Measurements from ENCODE around the gene SLC11A2.
"Not testable (repeated sequence)": the region's sequence is repeated elsewhere in the genome, so short reads cannot be mapped to it uniquely, and the experiment has no call there.

The SLC11A2 gene

DNA sequence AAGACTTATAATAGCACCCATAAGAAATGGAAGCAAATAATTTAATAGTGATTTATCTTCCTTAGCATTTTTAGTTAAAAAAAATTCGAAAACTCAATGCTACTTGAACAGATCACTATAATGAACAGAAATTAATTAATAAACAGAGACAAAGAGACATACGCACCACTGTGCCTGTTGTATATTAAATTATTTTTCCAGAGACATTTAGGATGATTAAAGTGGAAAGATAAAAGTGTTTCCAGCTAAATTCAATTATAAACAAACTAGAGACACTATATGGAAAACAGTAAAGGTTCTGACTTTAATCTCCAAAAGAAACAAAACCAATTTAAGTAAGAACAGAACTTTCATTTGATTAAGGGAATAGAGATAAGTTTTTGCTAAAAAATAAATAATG is 70.5 kb downstream of the SLC11A2 start:
- no peaks in the 10 kb centered on the region for H3K9me3 Mint-ChIP-seq
- H3K36me3 Mint-ChIP-seq (ENCODE audit: low read depth): no peaks in the 10 kb centered on the region
- no peaks in the 10 kb centered on the region for H3K27me3 Mint-ChIP-seq
- no peak overlapping the region for H3K4me3 Mint-ChIP-seq
- H3K27ac Mint-ChIP-seq: no peak overlapping the region
- H3K4me1 Mint-ChIP-seq (ENCODE audit: low read depth): peaks cover 4% of the 10 kb centered on the region
- no peak for DNase-seq

DNA sequence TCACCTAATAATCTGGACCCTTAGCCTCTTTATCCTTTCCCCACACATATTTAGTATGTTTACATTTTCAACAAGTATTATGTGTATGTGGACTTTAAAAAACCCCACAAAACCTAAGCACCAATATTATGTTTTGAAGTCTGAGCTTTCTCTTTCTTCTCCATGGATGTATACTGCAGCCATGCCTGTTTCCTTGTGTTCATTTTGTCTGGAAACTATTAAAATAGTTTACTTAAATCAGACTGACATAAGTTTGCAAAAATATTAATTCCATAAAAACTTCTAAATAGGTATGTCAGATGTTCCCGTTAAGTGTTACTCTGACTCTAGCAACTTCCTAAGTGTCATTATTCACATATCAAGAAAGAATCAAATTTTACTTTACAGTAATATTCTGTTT is 70.9 kb downstream of the SLC11A2 start:
- no peak for DNase-seq
- peaks cover 3% of the 10 kb centered on the region for H3K4me1 Mint-ChIP-seq (ENCODE audit: low read depth)
- H3K4me3 Mint-ChIP-seq: no peak overlapping the region
- no peaks in the 10 kb centered on the region for H3K36me3 Mint-ChIP-seq (ENCODE audit: low read depth)
- no peaks in the 10 kb centered on the region for H3K9me3 Mint-ChIP-seq
- no peak overlapping the region for H3K27ac Mint-ChIP-seq
- no peaks in the 10 kb centered on the region for H3K27me3 Mint-ChIP-seq

DNA sequence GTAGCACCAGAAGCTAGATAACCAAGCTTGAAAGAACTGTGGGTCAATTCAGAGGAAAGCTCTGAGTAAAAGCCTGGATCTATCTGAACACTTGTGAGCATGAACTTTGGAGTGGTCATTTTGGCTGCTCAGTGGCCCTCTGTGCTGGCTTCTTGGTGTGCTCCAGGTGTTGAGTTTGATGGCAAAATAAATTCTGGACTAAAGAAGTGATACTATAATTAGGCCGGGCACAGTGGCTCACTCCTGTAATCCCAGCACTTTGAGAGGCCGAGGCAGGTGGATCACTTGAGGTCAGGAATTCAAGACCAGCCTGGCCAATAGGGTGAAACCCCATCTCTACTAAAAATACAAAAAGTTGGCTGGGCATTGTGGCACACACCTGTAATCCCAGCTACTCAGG is 71.4 kb downstream of the SLC11A2 start:
- H3K36me3 Mint-ChIP-seq (ENCODE audit: low read depth); DNase-seq; H3K4me3 Mint-ChIP-seq; H3K27ac Mint-ChIP-seq; H3K9me3 Mint-ChIP-seq; H3K4me1 Mint-ChIP-seq (ENCODE audit: low read depth); H3K27me3 Mint-ChIP-seq: not testable (repeated sequence)

DNA sequence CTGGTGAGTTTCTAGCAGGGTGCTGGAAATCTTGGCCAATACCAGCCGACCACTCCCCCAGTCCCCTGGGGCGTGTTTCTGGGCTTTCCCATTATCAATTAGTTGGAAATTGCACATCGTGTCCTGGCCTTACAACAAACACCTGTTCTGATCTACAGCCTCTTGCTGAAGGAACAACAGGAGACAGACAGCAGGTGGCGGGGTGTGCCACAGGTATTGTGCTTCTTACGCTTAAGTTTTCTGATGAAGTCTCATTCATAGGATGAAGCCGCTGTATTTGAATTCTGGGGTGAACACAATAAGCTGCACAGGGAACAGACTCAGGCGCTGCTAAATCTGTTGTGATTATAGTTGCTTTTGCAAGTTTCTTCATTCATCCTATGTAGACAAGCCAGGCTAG is 73.1 kb downstream of the SLC11A2 start:
- no peaks in the 10 kb centered on the region for H3K4me1 Mint-ChIP-seq (ENCODE audit: low read depth)
- H3K4me3 Mint-ChIP-seq: no peak overlapping the region
- H3K27me3 Mint-ChIP-seq: no peaks in the 10 kb centered on the region
- no peaks in the 10 kb centered on the region for H3K36me3 Mint-ChIP-seq (ENCODE audit: low read depth)
- DNase-seq: no peak
- no peaks in the 10 kb centered on the region for H3K9me3 Mint-ChIP-seq
- H3K27ac Mint-ChIP-seq: no peak overlapping the region

DNA sequence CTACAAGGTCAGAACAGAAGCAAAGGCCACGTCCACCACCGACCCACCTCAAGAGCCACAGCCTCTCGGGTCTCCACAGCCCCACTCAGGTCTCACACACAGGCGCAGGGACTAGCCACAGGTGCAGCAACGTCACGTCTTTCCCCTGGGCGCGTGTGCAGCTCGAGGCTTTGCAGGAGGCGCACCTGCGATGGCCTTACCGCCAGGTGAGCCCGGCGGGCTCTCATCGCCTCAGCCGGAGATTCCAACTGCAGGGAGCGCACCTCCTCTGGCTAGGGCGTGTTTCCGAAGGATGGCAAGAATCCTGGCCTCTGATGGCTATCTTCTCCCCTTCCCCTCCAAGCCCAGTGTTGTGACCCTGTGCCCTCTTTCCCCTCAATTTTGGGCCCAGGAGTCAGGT is 73.7 kb downstream of the SLC11A2 start, which contains the start of gene HIGD1C:
Gene HIGD1C (plus strand): TSS at position 35 of the 400 bp plus-strand sequence. CDS start 1,455 bp downstream, outside the sequence.
- H3K36me3 Mint-ChIP-seq (ENCODE audit: low read depth): no peaks in the 10 kb centered on the region
- no peaks in the 10 kb centered on the region for H3K27me3 Mint-ChIP-seq
- no peak for DNase-seq
- no peak within 1 kb of the TSS for H3K27ac Mint-ChIP-seq
- H3K4me1 Mint-ChIP-seq (ENCODE audit: low read depth): no peaks in the 10 kb centered on the region
- H3K4me3 Mint-ChIP-seq: no peak within 1 kb of the TSS
- H3K9me3 Mint-ChIP-seq: no peaks in the 10 kb centered on the region

DNA sequence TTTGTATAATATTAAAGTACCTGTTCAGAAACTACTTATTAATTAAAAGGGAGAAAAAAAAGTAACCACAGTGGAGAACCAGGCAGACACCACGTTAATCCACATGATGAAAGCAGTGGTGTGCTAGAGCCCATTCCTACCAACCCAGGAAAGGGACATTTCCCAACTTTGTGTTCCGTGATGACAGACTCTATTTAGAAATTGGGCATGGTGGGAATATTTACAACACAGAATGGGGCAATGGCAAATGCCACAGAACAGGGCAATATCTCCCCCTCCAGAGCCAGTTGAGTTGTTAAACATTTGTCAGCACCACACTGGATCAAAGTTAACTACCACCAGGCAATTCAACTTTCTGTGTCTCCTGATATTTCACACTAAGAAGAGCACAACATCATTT is 75.1 kb downstream of the SLC11A2 start:
- Mint-ChIP-seq H3K4me1 (ENCODE audit: low read depth) (no peaks in the 10 kb centered on the region), H3K9me3 (no peaks in the 10 kb centered on the region), H3K4me3 (no peak overlapping the region), H3K27me3 (no peaks in the 10 kb centered on the region), H3K36me3 (ENCODE audit: low read depth) (no peaks in the 10 kb centered on the region), H3K27ac (no peak overlapping the region)
- DNase-seq: no peak

DNA sequence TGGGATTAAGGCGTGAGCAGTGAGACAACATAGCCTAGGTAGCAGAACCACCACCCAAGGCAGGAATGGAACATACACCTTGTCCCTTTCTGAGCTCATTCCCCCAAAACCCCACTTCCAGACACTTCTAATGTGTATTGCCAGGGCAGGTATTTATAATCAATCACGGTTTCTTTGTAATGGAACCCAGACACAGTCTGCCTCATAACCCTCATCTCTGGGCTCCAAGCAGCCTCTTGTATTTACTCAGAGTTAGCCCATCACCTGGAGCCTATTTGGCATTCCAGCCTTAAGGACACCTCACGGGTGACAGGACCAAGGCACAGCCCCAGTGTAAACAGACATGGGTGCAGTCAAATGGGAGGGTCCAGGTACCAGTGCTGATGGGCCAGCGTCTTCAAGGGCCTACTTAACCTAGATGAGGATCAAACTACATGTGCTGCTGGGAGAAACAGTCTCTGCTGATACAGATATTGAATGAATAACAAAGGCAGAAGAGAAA is 76.3 kb downstream of the SLC11A2 start:
- no peak overlapping the region for H3K27ac Mint-ChIP-seq
- H3K4me3 Mint-ChIP-seq: no peak overlapping the region
- H3K36me3 Mint-ChIP-seq (ENCODE audit: low read depth): no peaks in the 10 kb centered on the region
- no peak for DNase-seq
- no peaks in the 10 kb centered on the region for H3K27me3 Mint-ChIP-seq
- H3K9me3 Mint-ChIP-seq: no peaks in the 10 kb centered on the region
- H3K4me1 Mint-ChIP-seq (ENCODE audit: low read depth): no peaks in the 10 kb centered on the region

DNA sequence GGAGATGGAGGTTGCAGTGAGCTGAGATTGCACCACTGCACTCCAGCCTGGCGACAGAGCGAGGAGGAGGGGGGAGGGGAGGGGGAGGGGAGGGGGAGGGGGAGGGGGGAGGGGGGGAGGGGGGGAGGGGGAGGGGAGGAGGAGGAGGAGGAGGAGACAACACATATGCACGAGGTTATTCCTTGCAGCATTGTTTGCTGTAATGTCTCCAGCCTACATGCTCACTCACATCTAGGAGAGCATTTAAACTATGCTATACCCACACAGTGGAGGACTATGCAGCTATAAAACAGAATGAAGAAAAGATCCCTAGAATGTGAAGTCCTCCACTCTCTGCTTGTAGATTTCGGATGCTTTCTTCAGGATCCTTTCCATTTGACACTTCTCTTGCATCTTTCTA is 77.4 kb downstream of the SLC11A2 start:
- Mint-ChIP-seq H3K27ac (no peak overlapping the region), H3K27me3 (no peaks in the 10 kb centered on the region), H3K4me3 (no peak overlapping the region), H3K4me1 (ENCODE audit: low read depth) (no peaks in the 10 kb centered on the region), H3K9me3 (no peaks in the 10 kb centered on the region), H3K36me3 (ENCODE audit: low read depth) (no peaks in the 10 kb centered on the region)
- no peak for DNase-seq

DNA sequence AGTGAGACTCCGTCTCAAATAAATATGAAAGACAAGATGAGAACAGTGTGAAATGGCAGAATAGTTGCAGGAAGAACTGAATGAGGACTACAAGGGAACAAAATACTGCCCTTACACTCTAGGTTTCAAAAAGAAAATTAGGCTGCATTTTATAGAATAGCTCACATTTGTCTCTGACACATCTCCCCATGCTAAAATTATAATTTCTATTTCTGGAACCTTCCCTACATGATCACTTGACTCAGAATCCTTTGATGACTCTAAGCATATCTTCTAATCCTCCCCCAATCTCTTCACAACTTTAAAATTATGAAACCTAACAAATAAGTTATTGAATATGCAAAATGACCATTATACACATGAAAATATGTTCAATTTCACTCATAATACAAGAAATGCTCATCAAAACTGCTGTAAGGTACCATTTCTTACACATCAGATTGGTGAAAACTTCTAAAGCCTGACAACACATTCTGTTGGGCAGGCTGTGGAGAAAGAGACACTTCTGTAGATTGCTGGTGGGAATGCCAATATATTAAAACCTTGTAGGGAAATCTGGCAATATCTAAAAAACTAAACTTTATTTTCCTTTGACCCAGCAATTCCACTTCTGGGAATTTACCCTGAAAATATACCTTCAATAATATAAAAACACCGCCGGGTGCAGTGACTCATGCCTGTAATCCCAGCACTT is 78.1 kb downstream of the SLC11A2 start:
- no peak overlapping the region for H3K4me3 Mint-ChIP-seq
- DNase-seq: no peak
- no peaks in the 10 kb centered on the region for H3K4me1 Mint-ChIP-seq (ENCODE audit: low read depth)
- no peaks in the 10 kb centered on the region for H3K27me3 Mint-ChIP-seq
- H3K9me3 Mint-ChIP-seq: no peaks in the 10 kb centered on the region
- H3K36me3 Mint-ChIP-seq (ENCODE audit: low read depth): no peaks in the 10 kb centered on the region
- H3K27ac Mint-ChIP-seq: no peak overlapping the region

DNA sequence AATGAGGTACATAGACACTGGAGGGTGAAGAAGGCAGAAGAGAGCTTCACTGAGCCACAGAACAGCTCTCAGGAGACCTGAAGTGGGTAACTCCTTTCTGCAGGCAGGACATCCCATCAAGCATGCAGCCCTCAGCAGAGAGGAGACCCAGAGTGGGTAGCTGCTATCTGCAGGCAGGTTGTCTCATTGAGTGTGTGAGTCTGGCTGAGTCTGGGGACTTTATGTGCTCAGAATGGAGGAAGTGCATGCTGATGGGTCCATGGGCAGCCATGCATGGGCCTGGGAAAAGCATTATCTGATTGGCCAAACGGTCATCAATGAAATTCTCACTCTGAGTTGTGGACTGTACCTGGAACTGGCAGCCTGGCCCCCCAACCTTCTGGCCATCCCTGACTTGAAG is 88.5 kb downstream of the SLC11A2 start:
- H3K9me3 Mint-ChIP-seq: peaks cover 3% of the 10 kb centered on the region
- H3K36me3 Mint-ChIP-seq (ENCODE audit: low read depth): peaks cover 15% of the 10 kb centered on the region
- peaks cover 9% of the 10 kb centered on the region for H3K4me1 Mint-ChIP-seq (ENCODE audit: low read depth)
- no peak overlapping the region for H3K27ac Mint-ChIP-seq
- no peak overlapping the region for H3K4me3 Mint-ChIP-seq
- H3K27me3 Mint-ChIP-seq: no peaks in the 10 kb centered on the region
- DNase-seq: no peak

DNA sequence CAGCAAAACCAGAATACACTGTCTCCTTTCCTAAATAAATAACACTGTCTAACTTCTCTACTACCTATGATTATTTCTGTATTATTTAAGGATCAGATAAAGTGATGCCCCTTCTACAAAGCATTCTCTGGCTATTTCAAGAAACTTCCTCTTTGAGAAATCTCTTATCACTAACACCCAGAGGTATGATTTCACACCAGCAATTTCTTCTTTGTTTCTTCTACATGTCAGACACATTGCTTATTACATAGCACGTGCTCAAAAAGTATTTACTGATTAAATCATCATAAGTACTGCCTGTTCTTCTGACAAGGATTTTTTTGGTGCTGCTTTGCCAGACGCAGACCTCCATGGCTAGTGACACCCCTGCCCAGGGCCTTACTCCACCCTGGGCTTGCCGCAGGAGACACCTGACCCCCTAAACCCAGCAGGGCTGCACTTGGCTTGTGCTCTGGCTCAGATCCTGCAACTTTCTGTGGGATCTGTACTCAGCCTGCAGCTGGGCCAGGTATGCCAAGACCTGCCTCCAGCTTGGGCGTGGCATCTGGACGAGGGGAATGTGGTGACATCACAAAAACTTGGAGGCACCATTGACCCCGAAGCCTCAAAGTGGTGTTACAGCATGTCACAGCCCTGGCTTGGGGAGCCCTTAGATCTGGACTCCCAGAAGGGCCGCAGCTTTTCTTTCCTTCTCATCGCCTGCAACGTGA is 89.2 kb downstream of the SLC11A2 start:
- Mint-ChIP-seq H3K27ac (no peak overlapping the region), H3K4me1 (ENCODE audit: low read depth) (peaks cover 9% of the 10 kb centered on the region), H3K36me3 (ENCODE audit: low read depth) (peaks cover 15% of the 10 kb centered on the region), H3K27me3 (no peaks in the 10 kb centered on the region), H3K4me3 (no peak overlapping the region), H3K9me3 (peaks cover 3% of the 10 kb centered on the region)
- DNase-seq: no peak

DNA sequence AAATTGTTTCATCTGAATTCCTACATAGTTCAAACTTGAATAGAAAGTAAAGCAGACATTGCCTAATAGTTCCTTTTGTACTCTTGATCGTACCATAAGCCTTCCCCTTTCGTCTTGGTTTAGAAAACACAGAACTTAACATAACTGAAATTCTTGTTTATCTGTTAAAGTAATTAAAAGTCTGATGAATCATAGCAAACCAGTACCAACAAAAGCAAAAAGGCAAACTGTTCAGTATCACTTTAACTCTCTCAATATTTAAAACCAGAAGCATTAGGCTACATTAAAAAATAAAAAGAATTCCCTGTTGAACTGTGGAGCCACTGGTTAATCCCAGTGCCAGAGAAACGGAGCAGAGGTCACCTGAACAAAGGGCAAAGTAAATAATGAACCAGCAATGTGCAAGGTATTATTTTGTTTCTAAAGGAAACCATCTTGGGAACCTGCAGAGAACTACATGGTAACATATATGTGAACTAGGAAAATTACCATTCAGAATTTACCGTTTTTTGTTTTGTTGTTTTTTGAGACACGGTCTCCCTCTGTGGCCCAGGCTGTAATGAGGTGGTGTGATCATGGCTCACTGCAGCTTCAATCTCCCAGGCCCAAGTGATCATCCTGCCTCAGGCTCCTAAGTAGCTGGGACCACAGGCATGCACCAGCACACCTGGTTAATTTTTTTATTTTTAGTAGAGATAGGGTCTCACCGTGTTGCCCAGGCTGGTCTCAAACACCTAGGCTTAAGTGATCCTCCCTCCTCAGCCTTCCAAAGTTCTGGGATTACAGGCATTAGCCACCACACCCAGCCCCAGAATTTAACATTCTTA is 91.0 kb downstream of the SLC11A2 start:
- H3K36me3 Mint-ChIP-seq (ENCODE audit: low read depth): peaks cover 15% of the 10 kb centered on the region
- peaks cover 9% of the 10 kb centered on the region for H3K4me1 Mint-ChIP-seq (ENCODE audit: low read depth)
- H3K4me3 Mint-ChIP-seq: no peak overlapping the region
- no peak overlapping the region for H3K27ac Mint-ChIP-seq
- peaks cover 3% of the 10 kb centered on the region for H3K9me3 Mint-ChIP-seq
- H3K27me3 Mint-ChIP-seq: no peaks in the 10 kb centered on the region
- DNase-seq: no peak

DNA sequence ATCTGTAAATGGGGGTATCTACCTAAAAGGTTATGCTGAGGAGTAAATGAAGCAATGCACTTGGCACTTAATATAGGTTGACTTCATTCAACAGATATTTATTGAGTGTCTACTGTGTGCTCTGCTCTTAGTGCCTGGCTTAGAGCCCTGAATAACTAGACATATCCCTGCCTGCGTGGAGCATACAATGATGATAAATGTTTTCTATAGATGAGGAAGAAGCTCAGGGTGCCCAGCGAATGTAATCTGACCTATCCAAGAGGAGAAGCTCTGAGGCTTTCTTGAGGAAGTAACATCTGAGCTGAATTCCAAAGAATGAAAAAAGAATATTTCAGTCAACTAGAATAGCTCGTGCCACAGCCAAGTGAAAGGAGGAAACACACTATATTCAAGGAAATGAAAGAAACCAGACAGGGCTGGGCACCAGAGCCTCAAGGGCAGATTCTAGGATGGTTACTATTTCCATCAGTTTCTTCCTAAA is 91.8 kb downstream of the SLC11A2 start:
- H3K4me3 Mint-ChIP-seq: no peak overlapping the region
- DNase-seq: no peak
- H3K36me3 Mint-ChIP-seq (ENCODE audit: low read depth): peaks cover 15% of the 10 kb centered on the region

DNA sequence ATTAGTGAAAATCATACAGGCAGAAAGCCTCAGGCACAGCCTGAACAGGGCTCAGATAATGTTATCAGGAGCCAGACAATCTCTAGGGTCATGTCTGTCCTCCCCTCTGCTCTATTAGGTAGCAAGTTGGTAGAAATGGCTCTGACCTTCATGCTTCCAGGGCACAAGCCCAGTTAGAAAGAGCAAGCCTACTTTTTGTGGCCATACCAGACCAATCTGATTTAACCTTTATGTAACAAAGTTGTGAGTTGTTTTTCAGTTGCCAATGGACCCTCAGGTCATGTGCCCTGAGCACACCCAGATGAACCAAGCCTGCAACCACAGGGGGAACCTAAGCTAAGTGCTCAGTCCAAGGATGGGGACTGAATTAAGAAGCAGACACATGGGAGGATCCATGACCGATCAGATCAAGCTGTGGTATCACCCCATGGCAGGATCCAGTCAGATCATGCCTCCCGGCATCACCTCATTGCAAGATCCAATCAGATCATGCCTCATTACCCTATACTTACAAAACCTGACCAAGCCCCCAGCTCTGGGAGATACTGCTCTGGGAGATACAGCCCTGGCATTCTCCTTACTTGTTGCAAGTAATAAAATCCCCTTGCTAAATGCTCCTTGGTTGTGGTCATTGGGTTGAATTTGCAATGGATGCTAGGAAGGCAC is 92.6 kb downstream of the SLC11A2 start:
- Mint-ChIP-seq H3K27me3 (no peaks in the 10 kb centered on the region), H3K4me1 (ENCODE audit: low read depth) (peaks cover 9% of the 10 kb centered on the region), H3K9me3 (no peaks in the 10 kb centered on the region), H3K4me3 (no peak overlapping the region), H3K36me3 (ENCODE audit: low read depth) (peaks cover 15% of the 10 kb centered on the region), H3K27ac (no peak overlapping the region)
- no peak for DNase-seq

More for the DNA sequence above, 91.8 kb downstream of the SLC11A2 start:
- no peaks in the 10 kb centered on the region for H3K27me3 Mint-ChIP-seq
- H3K4me1 Mint-ChIP-seq (ENCODE audit: low read depth): peaks cover 9% of the 10 kb centered on the region
- peaks cover 1% of the 10 kb centered on the region for H3K9me3 Mint-ChIP-seq
- no peak overlapping the region for H3K27ac Mint-ChIP-seq
